Stomach (tissue), 9 donors: ENCODE measurements around the gene VKORC1L1. TPM values are rescaled to one million over a fixed set of nuclear protein-coding genes. Genes with fewer than 3 reads are reported as not detected.
A peak's percentile ranks its signal among the peaks of the same experiment; 100 is the strongest.

Experiments
- DNase-seq, 2 donors: peaks; one replicate each; pipeline versions ENCODE4 v3.0.0 to v3.0.0-alpha.2; 2013 to 2019
- H3K27ac ChIP-seq, 5 donors: fragments of 200-600 bp in 4 of 5; sonication (generic) in 4 of 5; one replicate each; pipeline ENCODE4 v1.5.1; 2013 to 2019; ENCODE audit warnings: mild to moderate bottlenecking in 1 of 5, moderate library complexity in 1 of 5
- H3K27me3 ChIP-seq, 3 donors: fragments of 200-600 bp; sonication (generic); one replicate each; pipeline ENCODE4 v1.5.1; 2017 to 2019; ENCODE audit warnings: mixed run types in 1 of 3
- H3K36me3 ChIP-seq, 4 donors: fragments of 200-600 bp; sonication (generic); 1 replicate in 3 of 4; 2 replicates in 1 of 4; pipeline ENCODE4 v1.5.1; 2016 to 2019
- H3K4me1 ChIP-seq, 4 donors: fragments of 200-600 bp; sonication (generic); one replicate each; pipeline ENCODE4 v1.5.1; 2016 to 2019
- H3K4me3 ChIP-seq, 4 donors: fragments of 200-600 bp; sonication (generic) in 3 of 4; one replicate each; pipeline ENCODE4 v1.5.1; 2016 to 2019; ENCODE audit warnings: mild to moderate bottlenecking in 1 of 4
- H3K9me3 ChIP-seq, 4 donors: fragments of 200-600 bp; sonication (generic); one replicate each; pipeline ENCODE4 v1.5.1; 2016 to 2019
- CTCF ChIP-seq, 7 experiments: fragments of 450-650 bp in 4 of 7; fragments of 200-600 bp in 3 of 7; sonication (generic) in 3 of 7; IDR thresholded peaks; one replicate each; pipeline ENCODE4 v1.5.1; 2016 to 2019; ENCODE audit warnings: antibody characterized with exemption in 7 of 7, control low read depth in 2 of 7, mild to moderate bottlenecking in 1 of 7
- EP300 ChIP-seq: sonication (generic); formaldehyde crosslinking; IDR thresholded peaks from one replicate; pipeline ENCODE4 v1.6.1; 2017; ENCODE audit warnings: antibody characterized with exemption
- POLR2A ChIP-seq, 4 donors: fragments of 450-650 bp; IDR thresholded peaks; one replicate each; pipeline ENCODE4 v1.6.1; 2016; ENCODE audit warnings: antibody characterized with exemption in 4 of 4, control low read depth in 2 of 4, mild to moderate bottlenecking in 1 of 4, moderate library complexity in 1 of 4
- POLR2AphosphoS5 ChIP-seq, 3 donors: sonication (generic); formaldehyde crosslinking; IDR thresholded peaks; one replicate each; pipeline ENCODE4 v1.6.1; 2016; ENCODE audit warnings: antibody characterized with exemption in 3 of 3
- WGBS, 5 donors: extraction: QIAGEN DNeasy Blood & Tissue Kit in 3 of 5; methylation state at CpG; one replicate each; pipeline versions ENCODE4 v1.1.5 to v1.1.7; 2013 to 2018; 5-methylcytosine and 5-hydroxymethylcytosine counted together
- intact Hi-C: fragments of 100-400 bp; cut with DNase I; formaldehyde crosslinking; loops from one replicate; pipeline ENCODE4 v1.15.1; 2023; ENCODE audit warnings: low total_unique reads
- polyA plus RNA-seq, 3 donors: library from polyadenylated mRNA; stranded (reverse); fragments of 200-250 nt; gene quantifications; one replicate each; pipeline ENCODE4 v1.2.3, GENCODE V29; 2013
- total RNA-seq, 5 donors: library from RNA; depleted of rRNA; stranded (reverse); fragments of >200 nt; gene quantifications; one replicate each; pipeline versions ENCODE4 v1.1.0 to v1.2.3, GENCODE V29; 2014 to 2016
- donor health status: healthy with polysubstance abuse.
- donor health status: Bipolar disorder and iron deficiency.
- donor health status: healthy.

Gene VKORC1L1
- total and polyA plus RNA-seq, 8 donors = 1.8 to 31.6 (median 6.5) TPM

- intact Hi-C loops = no loop called here
Observed at GRCh38 chr7:65926588-65926987, 53.7 kb downstream of the VKORC1L1 start.

GRCh38 chr7:65927489-65928448 is 54.9 kb downstream of the VKORC1L1 start:
- intact Hi-C loops = no loop called here
- Histone ChIP-seq H3K27ac (peak overlapping the region in 3 of 5 donors; percentile 29 to 43 (median 33)), H3K36me3 (no peaks in the 10 kb centered on the region), H3K9me3 (no peaks in the 10 kb centered on the region), H3K27me3 (no peaks in the 10 kb centered on the region), H3K4me3 (no peak overlapping the region), H3K4me1 (peaks cover 5 to 44% (median 22%) of the 10 kb centered on the region in 4 donors)
- WGBS, 5 donors = 26 to 52% (median 44%) methylated on average over 6 of the region's 6 CpGs
- DNase-seq = peak in 1 of 2 donors; percentile 86
- TF ChIP-seq EP300 (no peak), POLR2A (IDR thresholded peaks at IDR 0.05) (no peak), CTCF (IDR thresholded peaks at IDR 0.05) (no peak), POLR2AphosphoS5 (IDR thresholded peaks at IDR 0.05) (no peak)

More at GRCh38 chr7:65926588-65926987, 53.7 kb downstream of the VKORC1L1 start:
- Histone ChIP-seq H3K27ac (no peak overlapping the region), H3K9me3 (no peaks in the 10 kb centered on the region), H3K4me1 (peaks cover 5 to 37% (median 22%) of the 10 kb centered on the region in 4 donors), H3K36me3 (no peaks in the 10 kb centered on the region), H3K27me3 (no peaks in the 10 kb centered on the region), H3K4me3 (no peak overlapping the region)
- no peak for DNase-seq
- TF ChIP-seq EP300 = no peak
- TF ChIP-seq CTCF (IDR thresholded peaks at IDR 0.05) = no peak

- TF ChIP-seq POLR2AphosphoS5 (IDR thresholded peaks at IDR 0.05) (no peak), POLR2A (IDR thresholded peaks at IDR 0.05) (no peak), EP300 (no peak), CTCF (IDR thresholded peaks at IDR 0.05) (no peak)
- no peaks in the 10 kb centered on the region for H3K36me3 ChIP-seq
- WGBS, 5 donors = 87 to 92% (median 89%) methylated on average over 4 of the region's 4 CpGs
- intact Hi-C loops = no loop called here
- no peak for DNase-seq
- peaks cover 0 to 26% (median 13%) of the 10 kb centered on the region in 4 donors for H3K4me1 ChIP-seq
- no peaks in the 10 kb centered on the region for H3K9me3 ChIP-seq
- no peak overlapping the region for H3K27ac ChIP-seq
- H3K4me3 ChIP-seq = no peak overlapping the region
- no peaks in the 10 kb centered on the region for H3K27me3 ChIP-seq
Observed at GRCh38 chr7:65931685-65932084, 58.8 kb downstream of the VKORC1L1 start.

- Histone ChIP-seq H3K4me1 (peaks cover 0 to under 1% (median 0%) of the 10 kb centered on the region in 4 donors), H3K4me3 (no peak overlapping the region), H3K27me3 (no peaks in the 10 kb centered on the region), H3K27ac (no peak overlapping the region), H3K36me3 (peaks cover 0 to 18% (median 4%) of the 10 kb centered on the region in 4 donors), H3K9me3 (no peaks in the 10 kb centered on the region)
- TF ChIP-seq EP300 (no peak), POLR2AphosphoS5 (IDR thresholded peaks at IDR 0.05) (no peak), CTCF (IDR thresholded peaks at IDR 0.05) (no peak), POLR2A (IDR thresholded peaks at IDR 0.05) (no peak)
- WGBS, 5 donors = 86 to 100% (median 97%) methylated on average over 2 of the region's 2 CpGs
- intact Hi-C loops = no loop called here
- DNase-seq = no peak
Observed at GRCh38 chr7:65937296-65937695, 64.4 kb downstream of the VKORC1L1 start.
